Omental fat pad (tissue), 4 donors: ENCODE measurements around the gene DNAI2. TPM values are rescaled to one million over a fixed set of nuclear protein-coding genes. Genes with fewer than 3 reads are reported as not detected.

Source experiments
- ATAC-seq: fragments of 150-250 bp; one replicate; pipeline ENCODE4 v1.9.1; 2016; ENCODE audit warnings: mild to moderate bottlenecking, moderate library complexity; ENCODE audit not compliant: low FRiP score
- DNase-seq: peaks from one replicate; pipeline ENCODE4 v3.0.0-alpha.2; 2019; ENCODE audit warnings: low spot score
- total RNA-seq, 4 donors: library from RNA; depleted of rRNA; stranded (reverse); fragments of >200 nt; gene quantifications; one replicate each; pipeline ENCODE4 v1.1.0, GENCODE V29; 2016
- TF ChIP-seq, protein P1 (sequence below), 3 donors: fragments of 450-650 bp; IDR thresholded peaks; one replicate each; pipeline ENCODE4 v1.5.1; 2016 to 2017; ENCODE audit warnings: antibody characterized with exemption in 3 of 3, mild to moderate bottlenecking in 3 of 3, moderate library complexity in 2 of 3

The DNAI2 gene
- total RNA-seq, 4 donors from 2014 or later: not detected

DNA sequence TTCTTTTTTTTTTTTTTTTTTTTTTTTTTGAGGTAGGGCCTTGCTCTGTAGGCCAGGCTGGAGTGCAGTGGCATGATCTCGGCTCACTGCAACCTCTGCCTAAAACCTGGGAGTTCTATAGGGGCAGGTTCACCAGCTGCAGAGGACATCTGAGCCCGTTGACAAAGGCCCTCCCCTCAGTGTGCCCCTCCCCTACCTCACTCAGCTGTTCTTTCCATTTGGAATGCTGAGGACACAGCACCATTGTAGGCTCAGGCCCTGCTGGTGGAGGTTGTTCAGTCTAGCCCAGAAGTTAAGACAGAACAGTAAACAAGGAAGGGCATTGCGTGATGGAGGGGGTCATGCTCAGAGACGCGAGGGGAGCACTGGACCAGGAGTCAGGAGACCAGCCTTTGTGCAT lies 30.1 kb downstream of the DNAI2 start:
- TF ChIP-seq, protein P1, sequence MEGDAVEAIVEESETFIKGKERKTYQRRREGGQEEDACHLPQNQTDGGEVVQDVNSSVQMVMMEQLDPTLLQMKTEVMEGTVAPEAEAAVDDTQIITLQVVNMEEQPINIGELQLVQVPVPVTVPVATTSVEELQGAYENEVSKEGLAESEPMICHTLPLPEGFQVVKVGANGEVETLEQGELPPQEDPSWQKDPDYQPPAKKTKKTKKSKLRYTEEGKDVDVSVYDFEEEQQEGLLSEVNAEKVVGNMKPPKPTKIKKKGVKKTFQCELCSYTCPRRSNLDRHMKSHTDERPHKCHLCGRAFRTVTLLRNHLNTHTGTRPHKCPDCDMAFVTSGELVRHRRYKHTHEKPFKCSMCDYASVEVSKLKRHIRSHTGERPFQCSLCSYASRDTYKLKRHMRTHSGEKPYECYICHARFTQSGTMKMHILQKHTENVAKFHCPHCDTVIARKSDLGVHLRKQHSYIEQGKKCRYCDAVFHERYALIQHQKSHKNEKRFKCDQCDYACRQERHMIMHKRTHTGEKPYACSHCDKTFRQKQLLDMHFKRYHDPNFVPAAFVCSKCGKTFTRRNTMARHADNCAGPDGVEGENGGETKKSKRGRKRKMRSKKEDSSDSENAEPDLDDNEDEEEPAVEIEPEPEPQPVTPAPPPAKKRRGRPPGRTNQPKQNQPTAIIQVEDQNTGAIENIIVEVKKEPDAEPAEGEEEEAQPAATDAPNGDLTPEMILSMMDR (IDR thresholded peaks at IDR 0.05): no peak
- no peak for DNase-seq
- no peak for ATAC-seq

DNA sequence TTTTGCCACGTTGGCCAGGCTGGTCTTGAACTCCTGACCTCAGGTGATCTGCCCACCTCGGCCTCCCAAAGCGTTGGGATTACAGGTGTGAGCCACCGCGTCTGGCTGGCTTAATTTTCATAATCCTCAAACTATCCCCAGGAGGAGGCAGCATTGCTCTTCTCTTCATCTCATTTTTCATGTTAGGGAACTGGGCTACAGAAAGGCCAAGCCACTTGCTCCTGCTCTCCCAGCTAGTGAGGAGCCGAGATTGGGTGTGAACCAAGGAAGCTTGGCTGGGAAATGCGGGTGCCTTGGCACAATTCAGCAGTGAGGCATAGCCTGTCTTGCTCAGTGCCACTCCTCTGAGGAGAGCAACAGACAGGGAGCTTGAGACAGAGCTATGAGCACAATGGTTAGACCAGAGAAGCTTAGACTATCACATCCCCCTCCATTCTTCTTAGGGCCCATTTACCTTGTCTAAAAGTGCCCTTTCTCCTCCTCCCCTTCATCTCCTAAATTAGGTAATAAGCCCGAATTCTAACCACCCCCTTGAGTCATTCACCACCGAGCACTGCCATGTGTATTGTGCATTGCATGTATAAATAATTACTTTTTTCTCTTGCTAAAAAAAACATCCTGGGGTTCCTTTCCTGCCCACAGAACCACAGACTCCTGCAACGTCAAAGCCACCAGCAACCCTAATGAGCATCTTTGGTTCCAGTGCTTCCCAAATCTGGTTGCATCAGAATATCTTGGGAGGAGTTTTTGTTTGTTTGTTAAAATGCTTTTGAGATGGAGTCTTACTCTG lies 32.0 kb downstream of the DNAI2 start:
- DNase-seq: no peak
- ATAC-seq: no peak
- TF ChIP-seq, protein P1 (IDR thresholded peaks at IDR 0.05): no peak

DNA sequence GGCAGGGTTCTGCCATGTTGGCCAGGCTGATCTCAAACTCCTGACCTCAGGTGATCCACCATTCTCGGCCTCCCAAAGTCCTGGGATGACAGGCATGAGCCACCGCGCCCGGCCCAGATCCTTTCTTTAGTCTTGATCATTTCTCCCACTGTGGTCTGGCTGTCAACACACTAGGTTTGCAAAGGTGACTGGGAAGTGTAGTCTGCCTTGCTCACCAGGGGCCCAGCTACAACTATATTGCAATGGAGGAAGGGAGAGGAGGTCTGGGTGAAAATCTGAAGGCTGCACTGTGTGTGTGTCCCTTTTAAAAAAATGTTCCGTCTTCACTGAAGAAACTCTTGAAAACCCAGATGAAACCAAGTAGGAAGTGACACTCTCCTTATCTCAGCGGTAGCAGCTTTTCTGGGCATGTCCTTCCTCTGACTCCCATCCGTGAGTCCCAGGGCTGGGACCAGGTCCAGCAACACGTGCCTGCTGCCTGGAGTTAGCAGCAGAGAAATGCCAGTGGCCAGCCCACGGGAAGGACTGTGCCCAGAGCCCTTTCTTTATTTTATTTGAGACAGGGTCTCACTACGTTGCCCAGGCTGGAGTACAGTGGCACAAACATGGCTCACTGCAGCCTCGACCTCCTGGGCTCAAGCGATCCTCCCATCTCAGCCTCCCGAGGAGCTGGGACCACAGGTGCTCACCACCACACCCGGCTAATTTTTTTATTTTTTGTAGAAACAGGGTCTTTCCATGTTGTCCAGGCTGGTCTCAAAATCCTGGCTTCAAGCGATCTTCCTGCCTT lies 34.1 kb downstream of the DNAI2 start:
- ATAC-seq (no peak), DNase-seq (no peak)
- TF ChIP-seq, protein P1 (IDR thresholded peaks at IDR 0.05): no peak

DNA sequence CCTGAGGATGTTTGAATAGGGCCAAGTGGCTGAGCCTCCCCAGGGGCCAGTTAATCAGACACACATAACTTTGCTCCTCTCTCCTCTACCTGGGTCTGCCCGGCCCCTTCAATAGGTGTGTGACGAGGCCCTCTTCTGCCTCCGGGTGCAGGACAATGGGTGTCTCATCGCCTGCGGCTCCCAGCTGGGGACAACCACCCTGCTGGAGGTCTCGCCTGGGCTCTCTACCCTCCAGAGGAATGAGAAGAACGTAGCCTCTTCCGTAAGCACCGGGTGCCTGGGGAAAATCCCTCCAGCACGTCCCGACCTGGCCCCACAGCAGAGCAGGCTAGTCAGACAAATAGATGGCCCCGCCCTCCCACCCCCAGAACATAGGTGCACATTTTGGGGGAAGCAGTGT lies 35.9 kb downstream of the DNAI2 start:
- TF ChIP-seq, protein P1 (IDR thresholded peaks at IDR 0.05): no peak
- ATAC-seq (no peak), DNase-seq (no peak)

DNA sequence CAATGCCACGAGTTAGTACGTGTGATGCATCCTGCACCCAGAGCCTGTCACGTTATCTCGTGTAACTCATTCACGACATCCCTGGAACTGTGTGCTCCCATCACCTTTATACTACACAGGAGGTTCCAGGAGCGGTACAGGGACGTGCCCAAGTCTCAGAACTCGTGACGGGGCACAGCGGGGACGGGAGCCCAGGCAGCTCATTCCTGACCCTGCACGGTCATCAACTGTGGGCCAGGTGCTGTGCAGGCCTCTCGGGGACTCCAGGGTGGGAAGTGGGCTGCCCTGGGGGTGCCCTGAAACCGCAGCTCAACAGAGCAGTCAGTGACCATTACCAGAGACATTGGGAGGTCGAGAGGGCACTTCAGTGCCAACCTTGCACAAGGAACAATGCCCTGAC lies 40.8 kb downstream of the DNAI2 start:
- ATAC-seq: no peak
- TF ChIP-seq, protein P1 (IDR thresholded peaks at IDR 0.05): no peak
- no peak for DNase-seq

DNA sequence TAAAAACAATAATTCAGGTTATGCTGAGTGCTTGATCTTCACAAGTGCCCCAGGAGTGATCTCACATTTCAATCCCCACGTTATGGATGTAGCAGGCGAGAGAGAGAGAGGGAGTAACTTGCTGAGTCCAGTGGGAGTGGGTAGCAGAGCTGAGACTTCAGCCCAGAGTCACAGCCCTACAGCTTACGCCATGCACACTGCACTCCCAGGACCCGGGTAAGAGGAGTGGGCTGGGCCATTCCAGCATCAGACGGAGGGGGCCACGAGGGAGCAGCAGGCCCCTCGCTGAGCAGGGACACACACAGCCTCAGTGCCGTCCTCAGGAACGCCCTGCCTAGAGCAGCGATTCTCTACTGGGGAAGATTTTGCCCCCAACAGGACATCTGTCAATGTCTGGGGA lies 42.2 kb downstream of the DNAI2 start:
- ATAC-seq (no peak), DNase-seq (no peak)
- TF ChIP-seq, protein P1 (IDR thresholded peaks at IDR 0.05): no peak
